WTC11 (cell line): ENCODE data around the gene LRRTM3. TPM values are rescaled to one million over a fixed set of nuclear protein-coding genes. Genes with fewer than 3 reads are reported as not detected.

ENCODE experiments used
- ATAC-seq: fragments of 200-7000 bp; cut with Tn5 transposase; 2 replicates; pipeline ENCODE4 v1.10.0; 2021; ENCODE audit warnings: mild to moderate bottlenecking, moderate library complexity
- CTCF ChIA-PET: fragments of 300-600 bp; sonication (Branson Sonifier 250); formaldehyde crosslinking; loops from one replicate; lab custom pipeline; 2021; ENCODE audit warnings: antibody characterized with exemption; lab: Charles Lee
- POLR2A ChIA-PET: fragments of 350-600 bp; sonication (Branson Sonifier 250); formaldehyde crosslinking; loops from one replicate; lab custom pipeline; 2021; ENCODE audit warnings: antibody characterized with exemption; lab: Charles Lee
- DNase-seq: peaks from one replicate; pipeline ENCODE4 v3.0.0; 2021; ENCODE audit warnings: low spot score
- H3K27ac Mint-ChIP-seq: 2 replicates; pipeline ENCODE4 v1.8.0; 2021; ENCODE audit warnings: mixed read lengths
- H3K27me3 Mint-ChIP-seq: 2 replicates; pipeline ENCODE4 v1.8.0; 2021; ENCODE audit warnings: low read depth, mild to moderate bottlenecking, moderate library complexity, mixed read lengths
- H3K36me3 Mint-ChIP-seq: 2 replicates; pipeline ENCODE4 v1.8.0; 2021; ENCODE audit warnings: mixed read lengths
- H3K4me1 Mint-ChIP-seq: 2 replicates; pipeline ENCODE4 v1.8.0; 2022; ENCODE audit warnings: mixed read lengths
- H3K4me3 Mint-ChIP-seq: 2 replicates; pipeline ENCODE4 v1.8.0; 2021; ENCODE audit warnings: mild to moderate bottlenecking, moderate library complexity, mixed read lengths
- H3K9me3 Mint-ChIP-seq: 2 replicates; pipeline ENCODE4 v1.8.0; 2021; ENCODE audit warnings: mixed read lengths
- AR ChIP-seq: fragments of 250-450 bp; sonication (Bioruptor Pico); IDR thresholded peaks from 2 replicates; pipeline ENCODE4 v1.9.0; 2021; ENCODE audit warnings: mild to moderate bottlenecking
- ATF6 ChIP-seq: sonication (generic); formaldehyde crosslinking; IDR thresholded peaks from 2 replicates; pipeline ENCODE4 v1.8.1; 2023; ENCODE audit warnings: mild to moderate bottlenecking, missing genetic modification reagents
- E2F5 ChIP-seq: sonication (generic); formaldehyde crosslinking; IDR thresholded peaks from 2 replicates; pipeline ENCODE4 v1.8.1; 2022; ENCODE audit warnings: mild to moderate bottlenecking, moderate library complexity, missing genetic modification reagents
- HMGXB4 ChIP-seq: sonication (generic); formaldehyde crosslinking; IDR thresholded peaks from 2 replicates; pipeline ENCODE4 v1.8.1; 2023; ENCODE audit warnings: mild to moderate bottlenecking, moderate library complexity, missing genetic modification reagents
- JUN ChIP-seq: sonication (generic); formaldehyde crosslinking; IDR thresholded peaks from 2 replicates; pipeline ENCODE4 v1.8.0; 2023; ENCODE audit warnings: mild to moderate bottlenecking, missing genetic modification reagents
- KAT7 ChIP-seq: sonication (generic); formaldehyde crosslinking; IDR thresholded peaks from 2 replicates; pipeline ENCODE4 v1.8.1; 2023; ENCODE audit warnings: missing genetic modification reagents, mild to moderate bottlenecking, borderline replicate concordance
- MXD4 ChIP-seq: fragments of 250-450 bp; sonication (Bioruptor Pico); IDR thresholded peaks from 2 replicates; pipeline ENCODE4 v1.8.0; 2021; ENCODE audit warnings: mild to moderate bottlenecking, moderate library complexity, borderline replicate concordance
- NR1H2 ChIP-seq: sonication (generic); formaldehyde crosslinking; IDR thresholded peaks from 2 replicates; pipeline ENCODE4 v1.9.0; 2021; ENCODE audit warnings: mild to moderate bottlenecking, moderate library complexity, missing genetic modification reagents
- RELA ChIP-seq: sonication (generic); formaldehyde crosslinking; IDR thresholded peaks from 2 replicates; pipeline ENCODE4 v1.8.1; 2022; ENCODE audit warnings: missing genetic modification reagents, mild to moderate bottlenecking, borderline replicate concordance
- USF1 ChIP-seq: sonication (generic); formaldehyde crosslinking; IDR thresholded peaks from 2 replicates; pipeline ENCODE4 v1.8.0; 2022; ENCODE audit warnings: mild to moderate bottlenecking, missing genetic modification reagents
- ZNF396 ChIP-seq: fragments of 250-450 bp; sonication (Bioruptor Pico); IDR thresholded peaks from 2 replicates; pipeline ENCODE4 v1.8.0; 2021; ENCODE audit warnings: mild to moderate bottlenecking, moderate library complexity, borderline replicate concordance
- total RNA-seq: library from RNA; stranded (reverse); gene quantifications from 3 replicates; pipeline ENCODE4 v1.2.3, GENCODE V29; 2021
- TF ChIP-seq, protein P1 (sequence below): sonication (generic); formaldehyde crosslinking; IDR thresholded peaks from 2 replicates; pipeline ENCODE4 v1.8.0; 2023; ENCODE audit warnings: missing genetic modification reagents, mild to moderate bottlenecking, borderline replicate concordance
- TF ChIP-seq, protein P2 (sequence below): sonication (generic); formaldehyde crosslinking; IDR thresholded peaks from 2 replicates; pipeline ENCODE4 v1.8.1; 2023; ENCODE audit warnings: mild to moderate bottlenecking, missing genetic modification reagents, moderate library complexity
- TF ChIP-seq, protein P3 (sequence below): sonication (generic); formaldehyde crosslinking; IDR thresholded peaks from 2 replicates; pipeline ENCODE4 v1.8.0; 2023; ENCODE audit warnings: missing genetic modification reagents

The LRRTM3 gene
- total RNA-seq, 1 experiment from 2014 or later: 0.52 TPM

- TF ChIP-seq, protein P1, sequence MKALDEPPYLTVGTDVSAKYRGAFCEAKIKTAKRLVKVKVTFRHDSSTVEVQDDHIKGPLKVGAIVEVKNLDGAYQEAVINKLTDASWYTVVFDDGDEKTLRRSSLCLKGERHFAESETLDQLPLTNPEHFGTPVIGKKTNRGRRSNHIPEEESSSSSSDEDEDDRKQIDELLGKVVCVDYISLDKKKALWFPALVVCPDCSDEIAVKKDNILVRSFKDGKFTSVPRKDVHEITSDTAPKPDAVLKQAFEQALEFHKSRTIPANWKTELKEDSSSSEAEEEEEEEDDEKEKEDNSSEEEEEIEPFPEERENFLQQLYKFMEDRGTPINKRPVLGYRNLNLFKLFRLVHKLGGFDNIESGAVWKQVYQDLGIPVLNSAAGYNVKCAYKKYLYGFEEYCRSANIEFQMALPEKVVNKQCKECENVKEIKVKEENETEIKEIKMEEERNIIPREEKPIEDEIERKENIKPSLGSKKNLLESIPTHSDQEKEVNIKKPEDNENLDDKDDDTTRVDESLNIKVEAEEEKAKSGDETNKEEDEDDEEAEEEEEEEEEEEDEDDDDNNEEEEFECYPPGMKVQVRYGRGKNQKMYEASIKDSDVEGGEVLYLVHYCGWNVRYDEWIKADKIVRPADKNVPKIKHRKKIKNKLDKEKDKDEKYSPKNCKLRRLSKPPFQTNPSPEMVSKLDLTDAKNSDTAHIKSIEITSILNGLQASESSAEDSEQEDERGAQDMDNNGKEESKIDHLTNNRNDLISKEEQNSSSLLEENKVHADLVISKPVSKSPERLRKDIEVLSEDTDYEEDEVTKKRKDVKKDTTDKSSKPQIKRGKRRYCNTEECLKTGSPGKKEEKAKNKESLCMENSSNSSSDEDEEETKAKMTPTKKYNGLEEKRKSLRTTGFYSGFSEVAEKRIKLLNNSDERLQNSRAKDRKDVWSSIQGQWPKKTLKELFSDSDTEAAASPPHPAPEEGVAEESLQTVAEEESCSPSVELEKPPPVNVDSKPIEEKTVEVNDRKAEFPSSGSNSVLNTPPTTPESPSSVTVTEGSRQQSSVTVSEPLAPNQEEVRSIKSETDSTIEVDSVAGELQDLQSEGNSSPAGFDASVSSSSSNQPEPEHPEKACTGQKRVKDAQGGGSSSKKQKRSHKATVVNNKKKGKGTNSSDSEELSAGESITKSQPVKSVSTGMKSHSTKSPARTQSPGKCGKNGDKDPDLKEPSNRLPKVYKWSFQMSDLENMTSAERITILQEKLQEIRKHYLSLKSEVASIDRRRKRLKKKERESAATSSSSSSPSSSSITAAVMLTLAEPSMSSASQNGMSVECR (CRISPR knock-in tag): no peak
- TF ChIP-seq USF1 (CRISPR knock-in tag) (no peak), AR (CRISPR knock-in tag) (no peak), JUN (no peak)
These were observed 111.0 kb downstream of the LRRTM3 start (continued) for GRCh38 chr10:67036808-67037207.

GRCh38 chr10:67043041-67043440, 117.2 kb downstream of the LRRTM3 start:
- H3K4me3 Mint-ChIP-seq: no peak overlapping the region
- H3K9me3 Mint-ChIP-seq: no peaks in the 10 kb centered on the region
- no peak for DNase-seq
- no peak overlapping the region for H3K27ac Mint-ChIP-seq
- POLR2A ChIA-PET: interaction anchor here (0.6 kb wide), 1 partner anchor 485 kb away, joined by 4 read pairs; no protein-coding TSS in a partner anchor
- H3K4me1 Mint-ChIP-seq: no peaks in the 10 kb centered on the region
- H3K36me3 Mint-ChIP-seq: no peaks in the 10 kb centered on the region
- CTCF ChIA-PET: interaction anchor here (0.6 kb wide), 1 partner anchor 178 kb away, joined by 6 read pairs; no protein-coding TSS in a partner anchor
- ATAC-seq: no peak
- no peaks in the 10 kb centered on the region for H3K27me3 Mint-ChIP-seq
- TF ChIP-seq E2F5 (CRISPR knock-in tag): no peak
- no peak for TF ChIP-seq MXD4
- TF ChIP-seq, protein P2, sequence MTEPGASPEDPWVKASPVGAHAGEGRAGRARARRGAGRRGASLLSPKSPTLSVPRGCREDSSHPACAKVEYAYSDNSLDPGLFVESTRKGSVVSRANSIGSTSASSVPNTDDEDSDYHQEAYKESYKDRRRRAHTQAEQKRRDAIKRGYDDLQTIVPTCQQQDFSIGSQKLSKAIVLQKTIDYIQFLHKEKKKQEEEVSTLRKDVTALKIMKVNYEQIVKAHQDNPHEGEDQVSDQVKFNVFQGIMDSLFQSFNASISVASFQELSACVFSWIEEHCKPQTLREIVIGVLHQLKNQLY: no peak
- TF ChIP-seq KAT7: no peak
- TF ChIP-seq NR1H2 (CRISPR knock-in tag): no peak
- no peak for TF ChIP-seq HMGXB4 (CRISPR knock-in tag)
- TF ChIP-seq ZNF396 (CRISPR knock-in tag): no peak
- no peak for TF ChIP-seq RELA (CRISPR knock-in tag)
- TF ChIP-seq ATF6 (CRISPR knock-in tag): no peak
- TF ChIP-seq, protein P3, sequence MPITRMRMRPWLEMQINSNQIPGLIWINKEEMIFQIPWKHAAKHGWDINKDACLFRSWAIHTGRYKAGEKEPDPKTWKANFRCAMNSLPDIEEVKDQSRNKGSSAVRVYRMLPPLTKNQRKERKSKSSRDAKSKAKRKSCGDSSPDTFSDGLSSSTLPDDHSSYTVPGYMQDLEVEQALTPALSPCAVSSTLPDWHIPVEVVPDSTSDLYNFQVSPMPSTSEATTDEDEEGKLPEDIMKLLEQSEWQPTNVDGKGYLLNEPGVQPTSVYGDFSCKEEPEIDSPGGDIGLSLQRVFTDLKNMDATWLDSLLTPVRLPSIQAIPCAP (CRISPR knock-in tag): no peak
- TF ChIP-seq, protein P1 (CRISPR knock-in tag): no peak
